Erythroblast (primary cell): ENCODE results near the gene GHR.

ENCODE experiments used
- GATA1 ChIP-seq: IDR thresholded peaks from 2 replicates; pipeline ENCODE4 v1.6.1; 2011; ENCODE audit warnings: low read depth, mild to moderate bottlenecking, control low read depth, low read length, moderate library complexity
- POLR2A ChIP-seq: IDR thresholded peaks from 2 replicates; pipeline ENCODE4 v1.6.1; 2011; ENCODE audit warnings: mild to moderate bottlenecking, low read length

- TF ChIP-seq POLR2A (no peak), GATA1 (no peak)
Observed at GRCh38 chr5:42600441-42600840, 177.2 kb downstream of the GHR start.
